CD14-positive monocyte (primary cell): ENCODE results near the gene UBAP2. TPM values are rescaled to one million over a fixed set of nuclear protein-coding genes. Genes with fewer than 3 reads are reported as not detected.

ENCODE experiments used
- DNase-seq, 3 donors: peaks; one replicate each; pipeline ENCODE4 v3.0.0-alpha.2; 2011 to 2022
- H2AFZ ChIP-seq: 2 replicates; pipeline ENCODE4 v1.6.0; 2012; ENCODE audit warnings: mild to moderate bottlenecking, low read depth, low read length, inconsistent platforms; ENCODE audit not compliant: insufficient read depth, poor library complexity, severe bottlenecking
- H3K27ac ChIP-seq, 2 donors: 1 replicate in 1 of 2; 2 replicates in 1 of 2; pipeline ENCODE4 v1.5.1; 2012 to 2013; ENCODE audit warnings: low read length in 2 of 2, control low read depth in 1 of 2, inconsistent platforms in 1 of 2, low read depth in 1 of 2, mild to moderate bottlenecking in 1 of 2
- H3K27me3 ChIP-seq, 2 donors: one replicate each; pipeline versions ENCODE4 v1.6.0 to v1.6.1; 2011 to 2013; ENCODE audit warnings: low read length in 2 of 2; ENCODE audit not compliant: control insufficient read depth in 2 of 2, insufficient read depth in 2 of 2
- H3K36me3 ChIP-seq, 2 donors: replicated peaks in 1 of 2; 1 replicate in 1 of 2; 2 replicates in 1 of 2; pipeline versions ENCODE4 v1.5.1 to v1.6.1; 2012 to 2013; ENCODE audit warnings: low read length in 2 of 2, control low read depth in 1 of 2, inconsistent platforms in 1 of 2, mild to moderate bottlenecking in 1 of 2; ENCODE audit not compliant: insufficient read depth in 2 of 2, control insufficient read depth in 1 of 2
- H3K4me1 ChIP-seq, 2 donors: 1 replicate in 1 of 2; 2 replicates in 1 of 2; pipeline versions ENCODE4 v1.5.1 to v1.6.1; 2012 to 2013; ENCODE audit warnings: low read length in 2 of 2, control low read depth in 1 of 2, inconsistent platforms in 1 of 2, mild to moderate bottlenecking in 1 of 2, moderate library complexity in 1 of 2; ENCODE audit not compliant: insufficient read depth in 2 of 2, control insufficient read depth in 1 of 2
- H3K4me2 ChIP-seq: replicated peaks from 2 replicates; pipeline ENCODE3; 2012; ENCODE audit warnings: low read length, moderate library complexity, mild to moderate bottlenecking; ENCODE audit not compliant: poor library complexity, severe bottlenecking; ENCODE audit errors: extremely low read depth
- H3K4me3 ChIP-seq, 3 experiments: fragments of 200-600 bp in 1 of 3; sonication (generic) in 1 of 3; replicated peaks in 1 of 3; 1 replicate in 2 of 3; 2 replicates in 1 of 3; pipeline ENCODE4 v1.5.1; 2011 to 2013; ENCODE audit warnings: low read length in 3 of 3, mild to moderate bottlenecking in 3 of 3, control low read depth in 2 of 3, low read depth in 2 of 3, inconsistent platforms in 1 of 3, moderate library complexity in 1 of 3
- H3K79me2 ChIP-seq: 2 replicates; pipeline ENCODE4 v1.6.0; 2012; ENCODE audit warnings: mild to moderate bottlenecking, control low read depth, inconsistent platforms, low read length, moderate library complexity; ENCODE audit not compliant: insufficient read depth
- H3K9ac ChIP-seq: 2 replicates; pipeline ENCODE4 v1.6.0; 2017; ENCODE audit warnings: low read length, mild to moderate bottlenecking; ENCODE audit not compliant: insufficient read depth, poor library complexity, severe bottlenecking
- H3K9me3 ChIP-seq, 2 donors: replicated peaks in 1 of 2; 1 replicate in 1 of 2; 2 replicates in 1 of 2; pipeline versions ENCODE4 v1.5.1 to v1.6.1; 2012 to 2013; ENCODE audit warnings: low read length in 2 of 2, control low read depth in 1 of 2; ENCODE audit not compliant: control insufficient read depth in 1 of 2, insufficient read depth in 1 of 2
- H4K20me1 ChIP-seq: 2 replicates; pipeline ENCODE4 v1.6.0; 2012; ENCODE audit warnings: mild to moderate bottlenecking, low read length, control low read depth, moderate library complexity; ENCODE audit not compliant: insufficient read depth
- H3K27ac Mint-ChIP-seq, 7 donors: one replicate each; pipeline ENCODE4 v1.8.0; 2020; ENCODE audit warnings: mild to moderate bottlenecking in 7 of 7, mixed read lengths in 7 of 7, moderate library complexity in 6 of 7, inconsistent platforms in 2 of 7
- H3K27me3 Mint-ChIP-seq, 3 donors: one replicate each; pipeline ENCODE4 v1.8.0; 2021 to 2022; ENCODE audit warnings: low read depth in 3 of 3, mild to moderate bottlenecking in 3 of 3, mixed read lengths in 3 of 3, moderate library complexity in 3 of 3, inconsistent platforms in 1 of 3
- H3K36me3 Mint-ChIP-seq, 2 donors: one replicate each; pipeline ENCODE4 v1.8.0; 2020; ENCODE audit warnings: mixed read lengths in 2 of 2, inconsistent platforms in 1 of 2, mild to moderate bottlenecking in 1 of 2
- H3K4me1 Mint-ChIP-seq: one replicate; pipeline ENCODE4 v1.8.0; 2020; ENCODE audit warnings: mild to moderate bottlenecking, mixed read lengths
- H3K4me3 Mint-ChIP-seq, 2 donors: one replicate each; pipeline ENCODE4 v1.8.0; 2020; ENCODE audit warnings: mild to moderate bottlenecking in 2 of 2, mixed read lengths in 2 of 2, moderate library complexity in 1 of 2
- H3K9me3 Mint-ChIP-seq, 7 donors: one replicate each; pipeline ENCODE4 v1.8.0; 2020 to 2022; ENCODE audit warnings: mixed read lengths in 7 of 7, mild to moderate bottlenecking in 6 of 7, moderate library complexity in 6 of 7, inconsistent platforms in 2 of 7
- WGBS: methylation state at CpG from one replicate; pipeline ENCODE4 v1.1.5; 2013; ENCODE audit warnings: missing lambda C conversion rate; ENCODE audit not compliant: insufficient coverage; 5-methylcytosine and 5-hydroxymethylcytosine counted together
- intact Hi-C, 2 donors: fragments of 100-400 bp; cut with micrococcal nuclease; formaldehyde crosslinking; loops; one replicate each; pipeline versions ENCODE4 v1.15.0 to v1.15.1; 2023
- polyA plus RNA-seq, 3 donors: library from polyadenylated mRNA; depleted of rRNA in 1 of 3; unstranded in 2 of 3; stranded (reverse) in 1 of 3; fragments of 300-500 nt in 2 of 3; fragments of >200 nt in 1 of 3; fragmentation: Illumina TruSeq in 2 of 3; gene quantifications; 1 replicate in 2 of 3; 2 replicates in 1 of 3; pipeline ENCODE4 v1.2.3, GENCODE V29; 2012 to 2021
- TF ChIP-seq, protein P1 (sequence below): fragments of 200-600 bp; IDR thresholded peaks from one replicate; pipeline ENCODE4 v1.8.0; 2022; ENCODE audit warnings: antibody characterized with exemption, mild to moderate bottlenecking

The UBAP2 gene
- polyA plus RNA-seq, 3 donors = 4.3 to 13.0 (median 5.7) TPM

DNA sequence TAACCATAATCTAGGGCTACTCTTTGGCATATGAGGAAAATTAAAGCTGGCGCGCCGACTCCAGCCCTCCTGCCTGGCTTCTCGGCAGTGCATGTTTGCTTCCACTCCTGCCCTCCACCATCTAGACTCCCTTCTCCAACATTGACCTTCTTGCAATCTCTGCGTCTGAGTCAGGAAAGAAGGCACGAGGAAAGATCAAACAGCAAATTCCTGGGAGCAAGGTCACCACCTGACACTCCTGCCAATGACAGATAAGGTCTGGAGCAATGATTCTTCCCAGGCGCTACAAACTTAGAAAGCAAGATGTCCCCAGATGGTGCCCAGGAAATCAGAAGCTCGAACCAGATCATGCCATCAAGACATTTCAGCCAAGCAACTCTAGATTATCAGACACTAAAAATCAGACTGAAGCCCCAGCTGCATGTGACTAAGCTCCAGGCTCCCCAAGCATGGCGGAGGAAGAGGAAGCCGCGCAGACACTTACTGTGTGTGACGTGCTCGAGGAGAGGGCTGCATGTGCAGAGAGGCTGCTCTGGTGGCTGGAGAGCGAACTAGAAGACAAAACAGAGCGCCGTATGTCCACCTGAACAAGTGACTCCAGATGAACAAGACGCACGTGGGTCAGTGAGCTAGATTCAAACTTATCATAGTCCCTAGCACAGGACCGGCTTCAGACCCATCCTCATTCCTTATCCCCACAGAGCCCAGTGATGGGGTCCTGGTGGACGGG lies 116.4 kb downstream of the UBAP2 start:
- H3K27me3 ChIP-seq = no peaks in the 10 kb centered on the region
- Mint-ChIP-seq H3K36me3 (peaks cover 84 to 88% of the 10 kb centered on the region in 2 donors), H3K4me1 (no peaks in the 10 kb centered on the region), H3K27me3 (peaks cover 0 to 2% (median 0%) of the 10 kb centered on the region in 3 donors), H3K27ac (peak overlapping the region in 1 of 7 donors; percentile 9), H3K4me3 (no peak overlapping the region), H3K9me3 (no peaks in the 10 kb centered on the region)
- peaks cover 71 to 96% of the 10 kb centered on the region in 2 donors for H3K36me3 ChIP-seq
- no peak overlapping the region for H3K4me3 ChIP-seq
- no peaks in the 10 kb centered on the region for H3K79me2 ChIP-seq
- H3K9ac ChIP-seq = no peak overlapping the region
- WGBS = 97% methylated on average over 20 of the region's 20 CpGs
- H3K4me1 ChIP-seq = no peaks in the 10 kb centered on the region
- no peak overlapping the region for H2AFZ ChIP-seq
- intact Hi-C loops = no loop called here
- H3K4me2 ChIP-seq = no peak overlapping the region
- no peak overlapping the region for H3K27ac ChIP-seq
- DNase-seq = no peak
- H3K9me3 ChIP-seq = no peaks in the 10 kb centered on the region
- H4K20me1 ChIP-seq = peaks cover 4% of the 10 kb centered on the region
- TF ChIP-seq, protein P1, sequence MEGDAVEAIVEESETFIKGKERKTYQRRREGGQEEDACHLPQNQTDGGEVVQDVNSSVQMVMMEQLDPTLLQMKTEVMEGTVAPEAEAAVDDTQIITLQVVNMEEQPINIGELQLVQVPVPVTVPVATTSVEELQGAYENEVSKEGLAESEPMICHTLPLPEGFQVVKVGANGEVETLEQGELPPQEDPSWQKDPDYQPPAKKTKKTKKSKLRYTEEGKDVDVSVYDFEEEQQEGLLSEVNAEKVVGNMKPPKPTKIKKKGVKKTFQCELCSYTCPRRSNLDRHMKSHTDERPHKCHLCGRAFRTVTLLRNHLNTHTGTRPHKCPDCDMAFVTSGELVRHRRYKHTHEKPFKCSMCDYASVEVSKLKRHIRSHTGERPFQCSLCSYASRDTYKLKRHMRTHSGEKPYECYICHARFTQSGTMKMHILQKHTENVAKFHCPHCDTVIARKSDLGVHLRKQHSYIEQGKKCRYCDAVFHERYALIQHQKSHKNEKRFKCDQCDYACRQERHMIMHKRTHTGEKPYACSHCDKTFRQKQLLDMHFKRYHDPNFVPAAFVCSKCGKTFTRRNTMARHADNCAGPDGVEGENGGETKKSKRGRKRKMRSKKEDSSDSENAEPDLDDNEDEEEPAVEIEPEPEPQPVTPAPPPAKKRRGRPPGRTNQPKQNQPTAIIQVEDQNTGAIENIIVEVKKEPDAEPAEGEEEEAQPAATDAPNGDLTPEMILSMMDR = no peak

GRCh38 chr9:33931326-33931725 lies 117.4 kb downstream of the UBAP2 start:
- intact Hi-C loops = no loop called here
- Mint-ChIP-seq H3K27me3 (peaks cover 0 to 2% (median 1%) of the 10 kb centered on the region in 3 donors), H3K27ac (peak overlapping the region in 2 of 7 donors; percentile 42 to 50), H3K36me3 (peaks cover 85 to 88% of the 10 kb centered on the region in 2 donors), H3K9me3 (no peaks in the 10 kb centered on the region), H3K4me3 (no peak overlapping the region), H3K4me1 (no peaks in the 10 kb centered on the region)
- Histone ChIP-seq H3K4me3 (no peak overlapping the region), H3K36me3 (peaks cover 75 to 96% of the 10 kb centered on the region in 2 donors), H3K79me2 (no peaks in the 10 kb centered on the region), H3K9me3 (no peaks in the 10 kb centered on the region), H3K9ac (no peak overlapping the region), H2AFZ (no peak overlapping the region), H3K4me2 (no peak overlapping the region), H3K27ac (no peak overlapping the region), H3K4me1 (no peaks in the 10 kb centered on the region), H3K27me3 (no peaks in the 10 kb centered on the region), H4K20me1 (peaks cover 4% of the 10 kb centered on the region)
- DNase-seq = no peak
- TF ChIP-seq, protein P1 = no peak
- WGBS = 100% methylated on average over 2 of the region's 3 CpGs
